PC-3 (cell line): ENCODE results near the gene EPB41L4B.

ENCODE experiments used
- EZH2phosphoT487 ChIP-seq: fragments of 300-600 bp; sonication (generic); IDR thresholded peaks from 2 replicates; pipeline ENCODE4 v1.6.1; 2018; ENCODE audit warnings: mild to moderate bottlenecking, antibody characterized with exemption, low read length, borderline replicate concordance
- TF ChIP-seq, protein P1 (sequence below): fragments of 300-600 bp; sonication (generic); conservative IDR thresholded peaks from 2 replicates; pipeline ENCODE4 v1.5.1; 2017; ENCODE audit warnings: antibody characterized with exemption, low read depth, mild to moderate bottlenecking, low read length

DNA sequence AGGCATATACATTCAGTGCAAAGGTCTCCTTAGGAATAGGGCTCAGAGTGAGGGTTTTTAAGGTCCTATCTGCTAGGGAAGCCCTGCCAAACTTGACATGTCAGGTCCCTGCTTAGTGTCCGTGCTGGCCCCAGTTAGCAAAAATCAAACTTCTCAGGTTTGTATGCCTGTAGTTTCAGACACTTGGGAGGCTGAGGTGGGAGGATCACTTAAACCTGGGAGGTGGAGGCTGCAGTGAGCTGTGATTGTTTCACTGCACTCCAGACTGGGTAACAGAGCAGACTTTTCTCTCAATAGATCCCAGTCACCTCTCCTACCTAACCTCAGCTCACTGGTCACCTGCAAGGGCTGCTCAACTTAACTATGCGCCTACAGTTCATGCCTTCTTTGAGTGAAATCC lies 182.4 kb downstream of the EPB41L4B start:
- TF ChIP-seq, protein P1, sequence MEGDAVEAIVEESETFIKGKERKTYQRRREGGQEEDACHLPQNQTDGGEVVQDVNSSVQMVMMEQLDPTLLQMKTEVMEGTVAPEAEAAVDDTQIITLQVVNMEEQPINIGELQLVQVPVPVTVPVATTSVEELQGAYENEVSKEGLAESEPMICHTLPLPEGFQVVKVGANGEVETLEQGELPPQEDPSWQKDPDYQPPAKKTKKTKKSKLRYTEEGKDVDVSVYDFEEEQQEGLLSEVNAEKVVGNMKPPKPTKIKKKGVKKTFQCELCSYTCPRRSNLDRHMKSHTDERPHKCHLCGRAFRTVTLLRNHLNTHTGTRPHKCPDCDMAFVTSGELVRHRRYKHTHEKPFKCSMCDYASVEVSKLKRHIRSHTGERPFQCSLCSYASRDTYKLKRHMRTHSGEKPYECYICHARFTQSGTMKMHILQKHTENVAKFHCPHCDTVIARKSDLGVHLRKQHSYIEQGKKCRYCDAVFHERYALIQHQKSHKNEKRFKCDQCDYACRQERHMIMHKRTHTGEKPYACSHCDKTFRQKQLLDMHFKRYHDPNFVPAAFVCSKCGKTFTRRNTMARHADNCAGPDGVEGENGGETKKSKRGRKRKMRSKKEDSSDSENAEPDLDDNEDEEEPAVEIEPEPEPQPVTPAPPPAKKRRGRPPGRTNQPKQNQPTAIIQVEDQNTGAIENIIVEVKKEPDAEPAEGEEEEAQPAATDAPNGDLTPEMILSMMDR = no peak
- no peak for TF ChIP-seq EZH2phosphoT487
